GM21367 (cell line): ENCODE measurements around the gene ZNF646.

Experiments
- ATAC-seq: cut with Tn5 transposase; IDR thresholded peaks from one replicate; pipeline ENCODE4 v1.9.1; 2021; ENCODE audit not compliant: unreplicated experiment

Gene ZNF646

DNA sequence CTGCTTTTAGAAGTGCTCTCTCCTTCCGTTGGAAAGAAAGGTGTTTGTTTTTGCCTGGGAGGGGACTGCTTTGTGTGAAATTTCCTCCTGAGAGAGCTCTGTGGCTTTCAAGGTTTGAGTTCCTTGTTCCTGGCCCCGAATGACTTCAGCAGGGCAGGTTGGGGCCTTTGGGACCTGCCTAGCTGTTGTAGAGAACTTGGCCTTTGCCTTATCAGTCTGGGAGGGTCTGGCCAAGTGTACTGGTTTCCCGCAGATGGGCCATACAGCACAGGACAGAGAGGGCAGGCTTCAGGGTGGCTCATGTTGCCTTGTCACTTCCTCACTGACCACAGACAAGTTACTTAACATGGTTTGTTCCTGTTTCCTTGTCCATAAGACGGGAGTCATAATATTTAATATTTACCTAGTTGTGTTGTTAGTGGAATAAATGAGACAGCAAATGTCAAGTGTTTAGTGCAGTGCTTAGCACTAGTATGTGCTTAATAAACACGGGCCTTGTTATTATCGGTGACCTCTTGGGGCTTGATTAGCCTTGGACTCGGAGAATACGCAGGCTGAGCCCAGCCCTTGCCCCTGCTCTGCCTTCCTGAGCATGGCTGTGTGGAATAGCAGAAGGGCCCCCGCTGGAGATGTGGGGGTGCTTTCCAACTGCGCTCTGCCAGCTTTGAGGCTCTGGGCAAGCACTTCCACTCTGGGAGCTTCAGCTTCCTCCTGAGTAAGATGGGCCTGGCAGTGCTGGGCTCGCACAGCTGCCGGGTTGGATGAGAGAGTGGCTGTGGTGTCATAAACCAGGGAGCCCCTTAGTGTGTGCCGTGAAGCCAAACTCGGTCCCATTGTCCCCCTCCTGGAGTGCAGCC, 54.7 kb downstream of the ZNF646 start:
- no peak for ATAC-seq

DNA sequence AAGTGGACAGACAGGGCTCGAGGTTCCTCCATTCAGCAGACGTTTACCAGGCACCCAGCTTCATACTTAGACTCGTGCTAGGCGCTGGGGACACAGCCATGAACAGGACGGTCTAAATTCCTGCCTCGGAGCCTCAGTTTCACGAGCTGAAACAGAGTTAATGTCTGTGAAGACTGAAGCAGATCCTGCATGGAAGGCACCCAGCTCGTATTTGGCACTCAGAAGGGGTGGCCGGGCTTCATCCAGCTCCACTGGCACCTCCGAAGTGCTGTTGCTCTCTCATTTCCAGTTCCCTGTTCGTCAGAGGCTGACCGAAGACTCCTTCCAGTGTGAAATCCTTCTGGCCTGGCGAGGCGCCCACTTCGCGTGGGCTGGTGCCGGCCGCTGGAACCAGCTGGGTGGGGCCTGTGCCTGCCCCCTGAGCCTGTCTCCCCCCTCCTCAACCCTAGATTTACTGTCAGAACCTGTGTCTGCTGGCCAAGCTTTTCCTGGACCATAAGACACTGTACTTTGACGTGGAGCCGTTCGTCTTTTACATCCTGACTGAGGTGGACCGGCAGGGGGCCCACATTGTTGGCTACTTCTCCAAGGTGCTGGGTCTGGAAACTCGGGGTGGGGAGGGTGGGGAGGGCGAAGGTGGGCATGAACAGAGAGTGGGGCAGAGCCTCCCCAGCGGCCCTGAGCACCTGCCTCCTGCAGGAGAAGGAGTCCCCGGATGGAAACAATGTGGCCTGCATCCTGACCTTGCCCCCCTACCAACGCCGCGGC, 55.5 kb downstream of the ZNF646 start:
- no peak for ATAC-seq

- ATAC-seq, result no peak
Observed at GRCh38 chr16:31130336-31130891, 56.2 kb downstream of the ZNF646 start.

DNA sequence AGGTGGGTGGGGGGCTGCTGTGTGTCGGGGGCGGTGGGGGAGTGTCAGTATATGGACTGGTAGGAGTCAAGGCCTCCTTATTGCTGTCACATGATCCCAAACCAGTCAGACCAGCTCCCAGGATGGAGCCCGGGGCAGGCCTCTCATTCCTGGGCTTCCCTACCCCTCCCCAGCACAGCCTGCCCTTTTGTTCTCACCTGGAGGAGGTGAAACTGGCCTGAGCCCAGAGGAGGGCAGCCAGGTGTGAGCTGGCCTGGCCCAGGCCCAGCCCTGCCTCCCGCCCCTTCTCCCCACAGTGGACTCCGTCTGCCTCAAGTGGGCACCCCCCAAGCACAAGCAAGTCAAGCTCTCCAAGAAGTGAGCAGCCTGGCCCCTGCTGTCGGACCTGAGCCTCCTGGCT, 56.7 kb downstream of the ZNF646 start:
- ATAC-seq, result no peak

- ATAC-seq, result no peak
Observed at GRCh38 chr16:31131416-31131815, 57.2 kb downstream of the ZNF646 start.

- no peak for ATAC-seq
Observed at GRCh38 chr16:31131841-31132271, 57.6 kb downstream of the ZNF646 start.

DNA sequence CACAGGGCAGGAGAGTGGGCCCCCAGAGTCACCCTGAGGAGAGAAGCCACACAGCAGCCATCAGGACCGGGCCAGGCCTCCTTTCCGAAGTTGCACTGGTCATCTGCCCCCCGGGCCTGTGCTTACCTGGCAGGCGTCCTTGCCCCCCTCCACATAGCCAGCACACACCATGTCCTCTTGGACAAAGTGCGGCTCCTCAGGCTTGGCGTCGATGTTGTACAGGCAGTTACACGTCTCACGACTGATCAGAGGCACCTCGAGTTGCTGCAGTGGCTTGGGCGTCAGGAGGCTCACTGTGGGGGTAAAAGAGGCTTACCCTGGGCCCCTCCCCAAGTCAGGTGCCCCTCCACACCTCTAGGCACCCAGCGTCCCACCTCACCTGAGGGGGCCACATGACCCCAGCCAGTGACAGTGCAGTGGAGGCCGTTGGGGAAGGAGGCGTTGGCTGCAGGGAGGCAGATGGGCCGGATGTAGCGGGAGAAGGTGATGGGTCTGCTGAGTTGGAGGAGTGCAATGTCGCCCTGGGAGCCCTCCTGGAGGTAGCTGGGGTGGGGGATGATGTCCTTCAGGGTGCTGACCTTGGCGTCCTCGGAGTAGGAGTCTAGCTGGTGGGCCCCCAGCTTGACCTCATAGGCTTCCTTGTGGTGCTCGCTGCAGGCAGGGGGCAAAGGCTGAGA, 58.2 kb downstream of the ZNF646 start:
- no peak for ATAC-seq

GRCh38 chr16:31133046-31133501, 58.9 kb downstream of the ZNF646 start:
- ATAC-seq, result no peak
